ENCODE data around the gene SRRM2.
A peak's percentile ranks its signal among the peaks of the same experiment; 100 is the strongest.
"Not testable (repeated sequence)": the region's sequence is repeated elsewhere in the genome, so short reads cannot be mapped to it uniquely, and the experiment has no call there.

Gene SRRM2

DNA sequence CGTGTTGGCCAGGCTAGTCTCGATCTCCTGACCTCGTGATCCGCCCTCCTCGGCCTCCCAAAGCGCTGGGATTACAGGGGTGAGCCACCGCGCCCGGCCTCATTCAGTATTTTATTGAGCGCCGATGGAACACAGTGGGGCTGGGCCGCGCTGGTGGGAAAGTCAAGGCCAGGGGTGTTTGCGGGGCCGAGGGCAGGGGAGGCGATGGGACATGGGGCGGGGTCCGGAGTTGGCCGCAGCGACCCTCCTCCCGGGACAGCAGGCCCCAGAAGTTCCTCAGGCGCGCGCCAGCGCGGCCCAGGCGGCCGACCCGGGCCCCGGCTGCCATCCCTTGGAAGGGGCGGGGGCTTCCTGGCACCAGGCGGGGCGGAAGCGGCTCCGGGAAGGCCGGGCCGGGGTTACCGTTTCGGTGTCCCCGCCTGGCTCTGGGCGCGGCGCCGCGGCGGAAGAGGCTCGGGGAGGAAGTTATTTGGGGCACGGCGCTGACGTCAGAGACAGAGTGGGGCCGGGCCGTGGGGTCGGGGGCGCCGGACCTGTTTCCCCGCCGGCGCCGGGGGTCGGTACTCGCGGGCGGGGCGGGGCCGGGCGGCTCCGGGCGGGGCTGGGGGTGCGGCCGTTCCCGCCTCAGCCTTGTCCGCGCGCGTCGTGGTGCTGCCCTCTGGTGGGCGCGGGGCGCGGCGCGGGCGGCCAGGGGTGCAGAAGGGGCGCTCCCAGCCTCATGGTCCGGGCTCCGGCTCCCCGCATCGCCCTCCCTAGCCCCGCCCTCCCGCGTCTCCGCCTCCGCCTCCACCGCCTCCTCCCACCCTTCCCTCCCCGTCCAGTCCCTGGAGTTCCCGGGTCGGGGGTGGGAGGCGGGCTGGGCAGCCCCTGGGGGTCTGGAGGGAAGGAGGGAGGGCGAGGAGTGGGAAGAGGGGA, 31.5 kb upstream of the SRRM2 start:
- Histone ChIP-seq H3K27ac (ENCODE audit: low read length) (peak overlapping the region; percentile 69), H3K27me3 (ENCODE audit: low read depth, low read length) (peaks cover 10% of the 10 kb centered on the region; the same call in 1 of the 2 replicates), H2AFZ (ENCODE audit: low read depth, low read length) (peak overlapping the region; percentile 62; the same call in 1 of the 2 replicates), H3K79me2 (ENCODE audit: low read length) (0 out of 2 replicates have a peak, but pooled peaks cover 5% of the 10 kb centered on the region), H3K4me2 (ENCODE audit: low read length) (peak overlapping the region; percentile 65), H4K20me1 (ENCODE audit: insufficient read depth, low read length) (no peaks in the 10 kb centered on the region), H3K36me3 (replicated peaks; ENCODE audit: low read depth, low read length) (no peaks in the 10 kb centered on the region), H3K9ac (ENCODE audit: low read length) (peak overlapping the region; percentile 78), H3K4me3 (ENCODE audit: low read length) (peak overlapping the region; percentile 94), H3K4me1 (ENCODE audit: low read length) (peaks cover 8% of the 10 kb centered on the region), H3K9me3 (ENCODE audit: insufficient read depth, low read length) (no peaks in the 10 kb centered on the region)
- TF ChIP-seq EZH2phosphoT487 (IDR thresholded peaks at IDR 0.05; ENCODE audit: low read depth): no peak
- TF ChIP-seq, protein P1, sequence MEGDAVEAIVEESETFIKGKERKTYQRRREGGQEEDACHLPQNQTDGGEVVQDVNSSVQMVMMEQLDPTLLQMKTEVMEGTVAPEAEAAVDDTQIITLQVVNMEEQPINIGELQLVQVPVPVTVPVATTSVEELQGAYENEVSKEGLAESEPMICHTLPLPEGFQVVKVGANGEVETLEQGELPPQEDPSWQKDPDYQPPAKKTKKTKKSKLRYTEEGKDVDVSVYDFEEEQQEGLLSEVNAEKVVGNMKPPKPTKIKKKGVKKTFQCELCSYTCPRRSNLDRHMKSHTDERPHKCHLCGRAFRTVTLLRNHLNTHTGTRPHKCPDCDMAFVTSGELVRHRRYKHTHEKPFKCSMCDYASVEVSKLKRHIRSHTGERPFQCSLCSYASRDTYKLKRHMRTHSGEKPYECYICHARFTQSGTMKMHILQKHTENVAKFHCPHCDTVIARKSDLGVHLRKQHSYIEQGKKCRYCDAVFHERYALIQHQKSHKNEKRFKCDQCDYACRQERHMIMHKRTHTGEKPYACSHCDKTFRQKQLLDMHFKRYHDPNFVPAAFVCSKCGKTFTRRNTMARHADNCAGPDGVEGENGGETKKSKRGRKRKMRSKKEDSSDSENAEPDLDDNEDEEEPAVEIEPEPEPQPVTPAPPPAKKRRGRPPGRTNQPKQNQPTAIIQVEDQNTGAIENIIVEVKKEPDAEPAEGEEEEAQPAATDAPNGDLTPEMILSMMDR (IDR thresholded peaks at IDR 0.05; ENCODE audit: low read depth, low read length): peak; percentile 31

DNA sequence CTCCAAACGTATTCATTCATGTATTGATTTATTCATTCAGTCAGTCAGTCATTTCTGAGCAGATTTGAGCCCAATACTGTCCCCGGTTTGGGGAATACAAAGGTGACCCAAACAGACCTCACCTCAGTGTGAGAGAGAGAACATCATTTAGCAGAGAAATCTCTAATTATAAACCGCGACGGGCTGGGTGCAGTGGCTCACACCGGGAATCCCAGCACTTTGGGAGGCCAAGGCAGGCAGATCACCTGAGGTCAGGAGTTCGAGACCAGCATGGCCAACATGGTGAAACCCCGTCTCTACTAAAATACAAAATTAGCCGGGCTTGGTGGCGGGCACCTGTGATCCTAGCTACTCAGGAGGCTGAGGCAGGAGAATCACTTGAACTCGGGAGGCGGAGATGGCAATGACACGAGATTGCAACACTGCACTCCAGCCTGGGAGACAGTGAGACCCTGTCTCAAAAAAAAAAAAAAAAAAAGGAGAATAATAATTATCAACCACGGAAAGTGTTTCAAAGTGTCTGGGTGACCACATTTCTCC, 30.7 kb upstream of the SRRM2 start:
- H3K36me3 ChIP-seq (replicated peaks; ENCODE audit: low read depth, low read length); H3K79me2 ChIP-seq (ENCODE audit: low read length); H3K9me3 ChIP-seq (ENCODE audit: insufficient read depth, low read length); H3K4me1 ChIP-seq (ENCODE audit: low read length); H4K20me1 ChIP-seq (ENCODE audit: insufficient read depth, low read length): not testable (repeated sequence)
- H3K9ac ChIP-seq (ENCODE audit: low read length): peak overlapping the region; percentile 67
- H3K27me3 ChIP-seq (ENCODE audit: low read depth, low read length): peaks cover 12% of the 10 kb centered on the region
- peak overlapping the region; percentile 65 for H3K4me2 ChIP-seq (ENCODE audit: low read length)
- peak overlapping the region; percentile 94 for H3K4me3 ChIP-seq (ENCODE audit: low read length)
- peak overlapping the region; percentile 31 for H3K27ac ChIP-seq (ENCODE audit: low read length)
- H2AFZ ChIP-seq (ENCODE audit: low read depth, low read length): peak overlapping the region; percentile 62; the same call in 1 of the 2 replicates

DNA sequence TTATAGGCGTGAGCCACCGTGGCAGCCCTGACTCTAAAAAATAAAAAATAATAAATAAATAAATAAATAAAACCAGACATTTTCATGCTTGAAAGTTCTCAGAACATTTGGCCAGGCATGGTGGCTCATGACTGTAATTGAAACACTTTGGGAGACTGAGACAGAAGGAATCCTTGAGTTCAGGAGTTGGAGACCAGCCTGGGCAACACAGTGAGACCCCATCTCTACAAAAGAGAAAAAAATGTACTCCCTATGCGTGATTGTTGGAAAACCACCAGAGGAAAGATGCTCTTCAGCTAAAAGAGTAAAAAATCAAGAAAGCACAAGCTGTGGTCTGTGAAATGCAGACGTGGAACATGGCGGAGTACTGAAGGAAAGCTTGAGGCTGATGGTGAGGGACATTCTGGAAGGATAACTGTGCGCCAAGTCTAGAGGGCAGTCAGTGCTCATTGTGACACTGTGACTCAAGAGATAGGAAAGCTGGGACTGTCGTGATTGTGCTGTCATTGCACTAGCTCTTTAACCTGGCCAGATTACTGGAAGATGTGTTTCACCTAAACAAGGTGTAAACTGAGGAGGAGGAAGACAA, 28.3 kb upstream of the SRRM2 start:
- no peaks in the 10 kb centered on the region for H3K9me3 ChIP-seq (ENCODE audit: insufficient read depth, low read length)
- H3K36me3 ChIP-seq (replicated peaks; ENCODE audit: low read depth, low read length): no peaks in the 10 kb centered on the region
- H3K4me2 ChIP-seq (ENCODE audit: low read length): no peak overlapping the region
- H3K4me3 ChIP-seq (ENCODE audit: low read length): no peak overlapping the region
- peaks cover 15% of the 10 kb centered on the region for H3K27me3 ChIP-seq (ENCODE audit: low read depth, low read length)
- no peaks in the 10 kb centered on the region for H4K20me1 ChIP-seq (ENCODE audit: insufficient read depth, low read length)
- no peak overlapping the region for H2AFZ ChIP-seq (ENCODE audit: low read depth, low read length)
- H3K27ac ChIP-seq (ENCODE audit: low read length): no peak overlapping the region
- TF ChIP-seq, protein P1 (IDR thresholded peaks at IDR 0.05; ENCODE audit: low read depth, low read length): no peak
- no peak for TF ChIP-seq EZH2phosphoT487 (IDR thresholded peaks at IDR 0.05; ENCODE audit: low read depth)
- H3K79me2 ChIP-seq (ENCODE audit: low read length): 0 out of 2 replicates have a peak, but pooled peaks cover 5% of the 10 kb centered on the region
- H3K4me1 ChIP-seq (ENCODE audit: low read length): peaks cover 8% of the 10 kb centered on the region
- H3K9ac ChIP-seq (ENCODE audit: low read length): no peak overlapping the region

DNA sequence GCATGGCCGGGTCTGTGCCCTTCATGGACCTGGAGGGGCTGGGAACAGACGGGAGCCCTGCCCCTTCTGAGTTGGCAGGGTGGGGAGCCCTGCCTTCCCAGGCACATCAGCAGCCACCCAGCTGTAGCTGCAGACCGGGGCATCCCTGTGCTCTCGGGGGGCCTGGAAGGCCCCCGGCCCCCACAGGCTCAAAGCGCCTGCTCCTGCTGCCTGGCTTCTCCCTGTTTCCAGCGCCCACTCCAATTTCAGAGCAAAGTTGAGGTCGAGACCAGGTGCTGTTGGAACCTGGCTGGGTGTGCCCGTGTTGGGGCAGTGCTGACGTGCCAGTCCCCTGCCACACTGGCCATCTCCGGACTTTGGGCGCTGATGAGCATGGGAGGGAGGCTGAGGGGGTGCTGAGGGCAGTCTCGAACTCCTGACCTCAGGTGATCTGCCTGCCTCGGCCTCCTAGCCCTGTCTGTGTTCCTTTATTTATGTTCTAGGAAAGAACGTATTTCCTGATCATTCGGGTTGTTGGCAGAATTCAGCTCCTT, 27.6 kb upstream of the SRRM2 start:
- Histone ChIP-seq H3K9me3 (ENCODE audit: insufficient read depth, low read length) (no peaks in the 10 kb centered on the region), H3K36me3 (replicated peaks; ENCODE audit: low read depth, low read length) (no peaks in the 10 kb centered on the region), H3K27ac (ENCODE audit: low read length) (no peak overlapping the region), H3K79me2 (ENCODE audit: low read length) (0 out of 2 replicates have a peak, but pooled peaks cover 4% of the 10 kb centered on the region), H3K4me2 (ENCODE audit: low read length) (no peak overlapping the region), H3K9ac (ENCODE audit: low read length) (no peak overlapping the region), H2AFZ (ENCODE audit: low read depth, low read length) (no peak overlapping the region), H3K4me3 (ENCODE audit: low read length) (no peak overlapping the region), H3K4me1 (ENCODE audit: low read length) (peaks cover 4% of the 10 kb centered on the region), H3K27me3 (ENCODE audit: low read depth, low read length) (peaks cover 15% of the 10 kb centered on the region), H4K20me1 (ENCODE audit: insufficient read depth, low read length) (no peaks in the 10 kb centered on the region)
- TF ChIP-seq, protein P1 (IDR thresholded peaks at IDR 0.05; ENCODE audit: low read depth, low read length): no peak
- no peak for TF ChIP-seq EZH2phosphoT487 (IDR thresholded peaks at IDR 0.05; ENCODE audit: low read depth)
